ENCODE data around the gene ABHD6. TPM values are rescaled to one million over a fixed set of nuclear protein-coding genes. Genes with fewer than 3 reads are reported as not detected.
A peak's percentile ranks its signal among the peaks of the same experiment; 100 is the strongest.
"Not testable (repeated sequence)": the region's sequence is repeated elsewhere in the genome, so short reads cannot be mapped to it uniquely, and the experiment has no call there.

Gene ABHD6
- total RNA-seq, 2 donors from 2014 or later = 4.1 to 7.3 TPM

DNA sequence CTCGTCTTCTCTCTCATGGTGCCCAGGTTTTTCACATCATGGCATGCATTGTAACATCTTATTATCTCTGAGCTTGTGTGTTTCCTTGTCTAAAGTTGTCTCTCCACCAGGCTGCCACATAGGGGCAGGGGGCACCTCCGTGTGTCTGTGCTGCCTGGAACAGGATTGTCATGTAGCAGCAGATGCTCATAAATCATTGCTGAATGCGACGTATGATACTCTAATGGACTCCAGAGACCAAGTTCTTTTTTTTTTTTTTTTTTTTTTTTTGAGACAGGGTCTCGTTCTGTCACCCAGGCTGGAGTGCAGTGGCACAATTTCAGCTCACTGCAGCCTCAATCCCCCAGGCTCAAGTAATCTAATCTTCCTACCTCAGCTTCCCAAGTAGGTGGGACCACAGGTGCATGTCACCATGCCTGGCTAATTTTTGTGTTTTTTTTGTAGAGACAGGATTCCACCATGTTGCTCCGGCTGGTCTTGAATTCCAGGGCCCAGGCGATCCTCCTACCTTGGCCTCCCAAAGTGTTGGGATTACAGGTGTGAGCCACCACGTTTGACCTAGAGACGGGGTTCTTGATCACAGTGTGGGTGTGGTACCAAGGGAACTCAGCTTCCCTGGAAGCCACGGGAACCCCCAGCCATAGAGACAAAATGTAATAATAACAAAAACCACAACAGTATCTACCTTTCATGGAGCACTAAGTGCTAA is 22.1 kb upstream of the ABHD6 start:
- peak overlapping the region; percentile 56 to 71 for H3K4me3 Mint-ChIP-seq
- peak overlapping the region; percentile 30 for H3K27ac Mint-ChIP-seq
- H3K27me3 Mint-ChIP-seq (ENCODE audit: low read depth) = peaks cover 18% of the 10 kb centered on the region
- no peaks in the 10 kb centered on the region for H3K9me3 Mint-ChIP-seq
- H3K4me1 Mint-ChIP-seq (ENCODE audit: low read depth) = peaks cover 48% of the 10 kb centered on the region
- ATAC-seq (replicated peaks in 1 of 2) (no peak), DNase-seq (no peak)
- H3K36me3 Mint-ChIP-seq (ENCODE audit: insufficient read depth in 2 of 2) = no peaks in the 10 kb centered on the region

DNA sequence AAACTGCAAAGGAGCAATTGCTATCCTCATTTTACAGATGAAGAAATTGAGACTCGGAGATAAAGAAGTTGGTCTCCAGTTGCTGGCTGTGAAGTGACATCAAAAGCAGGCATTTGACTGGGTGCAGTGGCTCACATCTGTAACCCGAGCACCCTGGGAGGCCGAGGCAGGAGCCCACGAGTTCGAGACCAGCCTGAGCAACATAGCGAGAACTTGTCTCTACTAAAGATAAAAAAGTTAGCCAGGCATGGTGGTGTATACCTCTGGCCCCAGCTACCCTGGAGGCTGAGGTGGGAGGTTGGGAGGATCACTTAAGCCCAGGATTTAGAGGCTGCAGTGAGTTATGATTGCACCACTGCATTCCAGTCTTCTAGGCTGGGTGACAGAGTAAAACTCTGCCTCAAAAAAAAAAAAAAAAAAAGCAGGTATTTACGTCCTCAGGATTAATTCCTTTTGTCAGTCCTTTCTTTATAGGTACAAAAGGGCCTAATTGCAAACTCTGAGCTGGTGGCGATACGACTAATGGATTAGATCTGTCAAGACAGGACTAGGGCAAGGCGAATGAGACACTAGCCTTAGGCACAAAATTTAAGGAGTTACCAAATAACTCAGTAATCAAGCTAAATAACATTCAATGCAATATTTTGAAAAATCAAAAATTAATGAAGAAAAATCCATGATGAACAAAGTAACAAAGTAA is 20.9 kb upstream of the ABHD6 start:
- no peak for ATAC-seq (replicated peaks in 1 of 2)
- no peak overlapping the region for H3K27ac Mint-ChIP-seq

DNA sequence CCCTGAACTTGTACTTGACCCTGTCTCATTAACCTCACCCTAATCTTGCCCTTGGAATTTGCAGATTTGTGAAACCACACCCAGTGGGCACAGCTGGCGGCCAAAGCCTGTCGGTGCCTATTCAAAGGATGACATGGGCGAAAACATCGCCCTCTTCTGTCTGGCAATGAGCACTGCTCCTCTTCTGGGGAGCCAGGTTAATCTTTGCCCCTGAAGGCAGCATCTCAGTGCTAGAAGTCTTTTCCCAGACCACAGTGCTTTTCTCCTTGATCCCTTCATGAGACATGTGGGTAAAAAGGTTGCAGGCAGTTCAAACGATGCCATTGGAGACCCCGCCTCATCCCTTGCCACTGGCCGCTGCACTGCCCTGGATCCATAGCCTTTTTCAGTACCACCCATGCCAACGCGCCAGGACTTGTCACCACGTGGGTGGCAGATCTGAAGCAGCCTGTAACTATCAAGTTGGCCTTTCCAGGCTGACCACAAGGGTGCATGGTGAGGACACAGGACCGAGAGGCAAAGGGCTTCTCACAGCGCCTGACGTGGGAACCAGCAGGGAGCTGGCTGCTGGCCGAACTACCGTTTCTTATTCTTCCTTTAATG is 20.3 kb upstream of the ABHD6 start:
- peak; percentile 22 for ATAC-seq (replicated peaks in 1 of 2)
- H3K4me3 Mint-ChIP-seq = peak overlapping the region; percentile 6 to 34

More for the DNA sequence above, 20.9 kb upstream of the ABHD6 start:
- H3K4me1 Mint-ChIP-seq (ENCODE audit: low read depth) = peaks cover 48% of the 10 kb centered on the region
- peaks cover 12% of the 10 kb centered on the region for H3K27me3 Mint-ChIP-seq (ENCODE audit: low read depth)
- H3K36me3 Mint-ChIP-seq (ENCODE audit: insufficient read depth in 2 of 2) = no peaks in the 10 kb centered on the region
- H3K4me3 Mint-ChIP-seq = no peak overlapping the region
- H3K9me3 Mint-ChIP-seq = no peaks in the 10 kb centered on the region
- DNase-seq = no peak

DNA sequence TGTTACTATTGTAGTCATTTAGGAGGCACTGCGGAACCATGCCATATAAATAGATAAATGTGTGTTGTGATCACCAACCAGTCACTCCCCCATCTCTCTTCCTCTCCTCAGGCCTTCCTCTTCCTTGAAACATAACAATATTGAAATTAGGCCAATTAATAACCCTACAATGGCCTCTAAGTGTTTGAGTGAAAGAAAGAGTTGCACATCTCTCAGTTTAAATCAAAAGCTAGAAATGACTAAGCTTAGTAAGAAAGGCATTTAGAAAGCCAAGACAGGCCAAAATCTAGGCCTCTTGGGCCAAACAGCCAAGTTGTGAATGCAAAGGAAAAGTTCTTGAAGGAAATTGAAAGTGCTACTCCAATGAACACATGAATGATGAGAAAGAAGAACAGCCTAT is 18.7 kb upstream of the ABHD6 start:
- Mint-ChIP-seq H3K27me3 (ENCODE audit: low read depth) (peaks cover 12% of the 10 kb centered on the region), H3K36me3 (ENCODE audit: insufficient read depth in 2 of 2) (no peaks in the 10 kb centered on the region), H3K4me3 (peak overlapping the region; percentile 1 to 34), H3K27ac (no peak overlapping the region), H3K9me3 (no peaks in the 10 kb centered on the region), H3K4me1 (ENCODE audit: low read depth) (peaks cover 47% of the 10 kb centered on the region)
- no peak for ATAC-seq (replicated peaks in 1 of 2)
- no peak for DNase-seq

More for the DNA sequence above, 20.3 kb upstream of the ABHD6 start:
- Mint-ChIP-seq H3K27me3 (ENCODE audit: low read depth) (peaks cover 12% of the 10 kb centered on the region), H3K27ac (no peak overlapping the region), H3K4me1 (ENCODE audit: low read depth) (peaks cover 48% of the 10 kb centered on the region), H3K9me3 (no peaks in the 10 kb centered on the region), H3K36me3 (ENCODE audit: insufficient read depth in 2 of 2) (no peaks in the 10 kb centered on the region)
- peak; percentile 61 to 63 for DNase-seq

DNA sequence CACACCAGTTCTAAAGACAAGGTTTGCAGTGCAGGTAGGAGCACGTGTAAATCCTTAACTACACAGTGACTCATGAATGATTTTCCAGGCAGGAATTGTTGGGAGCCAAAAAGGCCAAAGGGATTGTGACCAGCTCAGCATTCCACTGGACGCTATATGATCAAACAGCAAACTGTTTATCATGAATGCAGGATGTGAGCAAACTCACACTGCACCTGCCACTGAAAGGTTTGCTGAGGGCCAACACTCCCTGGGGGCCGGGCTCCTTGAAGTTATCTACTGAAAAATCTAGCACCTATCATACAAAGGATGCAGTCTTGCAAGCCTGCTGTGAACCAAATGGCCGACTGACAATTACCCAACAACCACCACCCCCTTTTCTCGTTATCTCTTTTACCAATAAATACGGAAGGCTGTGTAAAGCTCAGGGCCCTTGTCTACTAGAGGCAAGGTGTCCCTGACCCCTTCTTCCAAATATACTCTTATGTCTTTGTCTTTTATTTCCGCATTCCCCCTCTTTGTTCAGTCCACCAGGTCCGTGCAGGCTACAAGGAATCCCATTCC is 15.3 kb upstream of the ABHD6 start:
- H3K36me3 Mint-ChIP-seq (ENCODE audit: insufficient read depth in 2 of 2) = no peaks in the 10 kb centered on the region
- H3K4me3 Mint-ChIP-seq = no peak overlapping the region
- H3K4me1 Mint-ChIP-seq (ENCODE audit: low read depth) = peaks cover 14% of the 10 kb centered on the region
- H3K9me3 Mint-ChIP-seq = no peaks in the 10 kb centered on the region
- H3K27me3 Mint-ChIP-seq (ENCODE audit: low read depth) = peaks cover 10% of the 10 kb centered on the region
- ATAC-seq (replicated peaks in 1 of 2) (no peak), DNase-seq (no peak)
- no peak overlapping the region for H3K27ac Mint-ChIP-seq

DNA sequence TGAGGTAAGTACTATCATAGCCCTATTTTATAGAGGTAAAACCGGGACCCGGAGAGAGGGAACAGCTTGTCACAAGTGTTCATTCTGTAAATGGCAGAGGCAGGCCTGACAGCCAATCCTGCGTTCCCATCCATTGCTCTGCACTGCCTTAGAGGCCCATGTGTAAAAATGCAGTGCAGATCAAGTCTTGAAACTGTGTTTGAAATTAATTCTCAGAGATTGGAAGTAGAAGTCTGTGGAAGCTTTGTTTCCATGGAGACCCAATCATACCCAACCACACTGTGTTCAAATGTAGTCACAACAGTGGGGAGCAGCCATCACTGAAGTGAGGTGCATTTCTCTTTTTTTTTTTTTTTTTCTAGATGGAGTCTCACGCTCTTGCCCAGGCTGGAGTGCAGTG is 13.7 kb upstream of the ABHD6 start:
- H3K4me3 Mint-ChIP-seq = no peak overlapping the region
- no peak for ATAC-seq (replicated peaks in 1 of 2)
- H3K9me3 Mint-ChIP-seq = no peaks in the 10 kb centered on the region
- H3K36me3 Mint-ChIP-seq (ENCODE audit: insufficient read depth in 2 of 2) = no peaks in the 10 kb centered on the region
- peaks cover 6% of the 10 kb centered on the region for H3K4me1 Mint-ChIP-seq (ENCODE audit: low read depth)
- peaks cover 13% of the 10 kb centered on the region for H3K27me3 Mint-ChIP-seq (ENCODE audit: low read depth)
- H3K27ac Mint-ChIP-seq = no peak overlapping the region
- no peak for DNase-seq

DNA sequence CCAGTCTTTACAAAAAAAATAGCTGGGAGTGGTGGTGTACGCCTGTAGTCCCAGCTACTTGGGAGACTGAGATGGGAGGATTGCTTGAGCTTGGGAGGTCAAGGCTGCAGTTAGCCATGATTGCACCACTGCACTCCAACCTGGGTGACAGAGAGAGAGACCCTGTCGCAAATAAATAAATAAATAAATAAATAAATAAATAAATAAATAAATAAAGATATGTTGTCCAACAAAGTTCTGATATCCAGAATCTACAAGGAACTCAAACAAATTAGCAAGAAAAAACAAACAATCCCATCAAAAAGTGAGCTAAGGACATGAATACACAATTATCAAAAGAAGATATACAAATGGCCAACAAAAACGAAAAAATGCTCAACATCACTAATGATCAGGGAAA is 9.7 kb upstream of the ABHD6 start:
- ATAC-seq (replicated peaks in 1 of 2); H3K27ac Mint-ChIP-seq; DNase-seq: not testable (repeated sequence)

DNA sequence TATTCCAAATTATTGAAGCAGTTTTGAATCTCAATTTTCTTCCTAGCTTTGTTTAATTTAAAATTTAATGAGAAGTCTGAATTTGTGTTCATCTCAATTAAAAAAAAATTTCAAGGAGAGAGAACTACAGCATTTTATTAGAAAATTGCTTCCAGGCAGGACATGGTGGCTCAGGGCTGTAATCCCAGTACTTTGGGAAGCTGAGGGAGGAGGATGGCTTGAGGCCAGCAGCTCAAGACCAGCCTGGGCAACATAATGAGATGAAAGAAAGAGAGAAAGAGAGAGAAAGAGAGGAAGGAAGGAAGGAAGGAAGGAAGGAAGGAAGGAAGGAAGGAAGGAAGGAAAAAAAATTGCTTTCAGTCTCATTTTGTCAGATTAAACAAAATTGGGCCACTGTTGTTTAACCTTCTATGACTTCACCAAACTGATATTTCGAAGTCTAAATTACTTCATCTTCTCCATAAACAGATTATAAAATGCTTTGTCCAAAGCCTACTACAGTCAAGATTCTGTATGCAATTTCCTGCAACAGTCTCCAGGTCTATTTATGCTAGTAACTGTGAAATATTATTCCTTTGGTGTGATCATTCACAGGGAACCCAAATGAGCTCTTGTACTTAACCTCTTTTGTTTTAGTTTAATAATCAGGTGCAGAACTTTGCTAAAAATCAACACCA is 6.6 kb upstream of the ABHD6 start:
- DNase-seq (no peak), ATAC-seq (replicated peaks in 1 of 2) (no peak)
- Mint-ChIP-seq H3K4me1 (ENCODE audit: low read depth) (peaks cover 10% of the 10 kb centered on the region), H3K4me3 (no peak overlapping the region), H3K27ac (no peak overlapping the region), H3K27me3 (ENCODE audit: low read depth) (peaks cover 46% of the 10 kb centered on the region), H3K9me3 (no peaks in the 10 kb centered on the region), H3K36me3 (ENCODE audit: insufficient read depth in 2 of 2) (no peaks in the 10 kb centered on the region)

More for the DNA sequence above, 9.7 kb upstream of the ABHD6 start:
- H3K4me1 Mint-ChIP-seq (ENCODE audit: low read depth); H3K36me3 Mint-ChIP-seq (ENCODE audit: insufficient read depth in 2 of 2); H3K9me3 Mint-ChIP-seq; H3K4me3 Mint-ChIP-seq: not testable (repeated sequence)
- H3K27me3 Mint-ChIP-seq (ENCODE audit: low read depth) = peaks cover 33% of the 10 kb centered on the region

DNA sequence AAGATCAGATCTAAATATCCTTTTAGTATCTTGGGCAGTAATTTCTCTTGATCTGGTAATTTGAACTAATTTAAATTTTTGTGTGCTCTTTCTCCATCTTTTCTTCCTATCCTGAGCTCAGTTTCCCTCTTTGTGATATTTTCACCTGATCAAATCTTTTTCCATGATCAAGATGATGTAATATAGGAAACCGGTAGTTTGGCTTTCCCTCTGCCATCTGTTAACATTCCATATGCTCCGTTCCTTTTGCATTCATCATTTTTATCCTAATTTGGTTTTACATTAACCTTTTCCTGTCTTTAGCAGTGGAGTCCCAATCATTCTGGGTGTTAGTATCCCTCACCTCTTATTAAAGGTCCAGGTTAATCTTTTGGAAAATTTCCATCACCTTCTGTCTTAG is 5.9 kb upstream of the ABHD6 start:
- Mint-ChIP-seq H3K4me1 (ENCODE audit: low read depth) (peaks cover 14% of the 10 kb centered on the region), H3K36me3 (ENCODE audit: insufficient read depth in 2 of 2) (no peaks in the 10 kb centered on the region), H3K4me3 (no peak overlapping the region), H3K27ac (no peak overlapping the region), H3K9me3 (no peaks in the 10 kb centered on the region), H3K27me3 (ENCODE audit: low read depth) (peaks cover 46% of the 10 kb centered on the region)
- DNase-seq = no peak
- no peak for ATAC-seq (replicated peaks in 1 of 2)

DNA sequence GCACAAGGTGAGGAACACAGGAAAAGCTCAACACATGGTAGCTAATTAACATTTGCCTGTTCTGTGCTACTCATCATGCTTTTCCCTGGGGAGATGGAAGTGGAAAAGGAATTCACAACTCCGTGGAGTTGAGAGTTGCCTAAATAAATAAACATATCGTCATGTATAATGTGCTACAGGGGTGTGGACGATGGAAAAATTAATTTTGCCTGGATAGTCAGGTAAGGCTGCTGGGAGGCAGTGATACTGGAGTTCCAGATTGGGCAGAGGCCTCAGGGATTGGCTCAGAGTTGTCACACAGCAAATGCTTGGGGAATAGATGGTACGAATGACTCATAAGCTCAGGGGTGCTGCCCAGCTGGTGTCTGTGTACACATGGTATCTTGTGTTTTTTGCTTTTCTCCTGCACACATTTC is 3.1 kb upstream of the ABHD6 start:
- Mint-ChIP-seq H3K4me1 (ENCODE audit: low read depth) (peaks cover 30% of the 10 kb centered on the region), H3K27ac (no peak overlapping the region), H3K4me3 (no peak overlapping the region), H3K27me3 (ENCODE audit: low read depth) (peaks cover 38% of the 10 kb centered on the region), H3K9me3 (no peaks in the 10 kb centered on the region), H3K36me3 (ENCODE audit: insufficient read depth in 2 of 2) (no peaks in the 10 kb centered on the region)
- ATAC-seq (replicated peaks in 1 of 2) (no peak), DNase-seq (no peak)

DNA sequence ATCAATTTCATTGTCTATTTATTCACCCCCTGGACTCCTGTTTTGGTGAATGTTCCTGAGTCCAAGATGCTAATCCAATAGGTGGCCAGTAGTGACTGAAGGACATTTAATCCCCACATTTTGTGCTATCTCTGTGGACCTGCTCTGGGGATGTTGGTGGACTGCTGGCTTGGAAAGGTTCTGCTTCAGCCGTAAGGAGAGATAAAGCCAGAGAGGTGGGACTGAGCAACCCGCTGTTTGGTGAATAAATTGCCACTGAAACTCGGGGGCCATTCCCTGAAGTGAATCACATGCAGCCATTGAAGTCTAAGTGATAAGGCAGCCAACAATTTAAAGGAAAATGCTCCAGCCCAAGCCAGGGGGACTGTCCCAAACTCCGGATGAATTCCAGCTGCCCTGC is 1.6 kb upstream of the ABHD6 start:
- H3K4me3 Mint-ChIP-seq = peak overlapping the region; percentile 80 to 90
- DNase-seq (no peak), ATAC-seq (replicated peaks in 1 of 2) (no peak)
- no peaks in the 10 kb centered on the region for H3K9me3 Mint-ChIP-seq
- H3K27ac Mint-ChIP-seq = no peak overlapping the region
- H3K27me3 Mint-ChIP-seq (ENCODE audit: low read depth) = peaks cover 25% of the 10 kb centered on the region
- H3K36me3 Mint-ChIP-seq (ENCODE audit: insufficient read depth in 2 of 2) = no peaks in the 10 kb centered on the region
- H3K4me1 Mint-ChIP-seq (ENCODE audit: low read depth) = peaks cover 32% of the 10 kb centered on the region

DNA sequence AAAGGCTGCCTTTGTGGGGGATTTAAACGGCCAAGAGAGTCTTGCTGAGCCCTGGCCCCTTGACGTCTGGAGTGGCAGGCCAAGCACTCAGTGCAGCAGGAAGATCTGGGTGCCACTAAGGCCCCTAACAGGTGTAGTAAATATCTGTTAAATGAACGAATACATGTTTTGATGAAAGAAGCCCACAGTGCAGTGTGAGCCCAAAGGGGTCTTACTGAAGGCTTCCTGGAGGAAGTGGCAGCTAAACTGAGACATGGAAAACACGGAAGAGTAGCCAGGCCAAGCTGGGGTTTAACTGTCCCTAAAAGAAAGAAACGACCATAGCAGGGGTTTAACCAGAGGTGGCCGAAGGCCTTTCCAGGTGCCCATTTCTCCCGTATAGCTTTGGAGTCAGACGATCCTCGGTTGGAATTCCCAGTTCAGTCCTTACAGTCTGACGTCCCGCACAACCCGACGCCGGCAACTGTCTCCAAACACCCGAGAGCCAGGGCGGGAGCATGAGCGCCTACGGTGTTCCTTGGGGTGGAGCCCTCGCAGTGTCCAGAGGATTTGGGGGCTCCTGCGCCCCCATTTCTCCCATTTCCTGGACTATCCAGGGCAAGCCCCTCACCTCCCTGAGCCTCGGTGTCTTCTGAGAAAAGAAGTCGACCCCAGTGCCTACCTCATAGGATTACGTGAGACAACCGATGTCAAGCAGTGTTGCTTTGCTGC is 910 bp upstream of the ABHD6 start:
- no peak for DNase-seq
- Mint-ChIP-seq H3K27ac (peak overlapping the region; percentile 38), H3K9me3 (no peaks in the 10 kb centered on the region), H3K27me3 (ENCODE audit: low read depth) (peaks cover 18% of the 10 kb centered on the region), H3K4me3 (peak overlapping the region; percentile 80 to 90), H3K4me1 (ENCODE audit: low read depth) (peaks cover 36% of the 10 kb centered on the region), H3K36me3 (ENCODE audit: insufficient read depth in 2 of 2) (no peaks in the 10 kb centered on the region)
- no peak for ATAC-seq (replicated peaks in 1 of 2)

All from activated T-cell treated with anti-CD3 and anti-CD28 coated beads, Interleukin-2, amount 50 U/mL, for 72 hours (primary cell).